ENCODE data around the gene SWT1.

- TF ChIP-seq CTCF (conservative IDR thresholded peaks at IDR 0.05; ENCODE audit: low read length), result no peak
- TF ChIP-seq EZH2phosphoT487 (IDR thresholded peaks at IDR 0.05; ENCODE audit: borderline replicate concordance), result no peak
Observed at GRCh38 chr1:185316163-185317033, 159.4 kb downstream of the SWT1 start.

Data from Loucy (cell line).